ENCODE measurements around the gene TUT4.
A peak's percentile ranks its signal among the peaks of the same experiment; 100 is the strongest.

DNA sequence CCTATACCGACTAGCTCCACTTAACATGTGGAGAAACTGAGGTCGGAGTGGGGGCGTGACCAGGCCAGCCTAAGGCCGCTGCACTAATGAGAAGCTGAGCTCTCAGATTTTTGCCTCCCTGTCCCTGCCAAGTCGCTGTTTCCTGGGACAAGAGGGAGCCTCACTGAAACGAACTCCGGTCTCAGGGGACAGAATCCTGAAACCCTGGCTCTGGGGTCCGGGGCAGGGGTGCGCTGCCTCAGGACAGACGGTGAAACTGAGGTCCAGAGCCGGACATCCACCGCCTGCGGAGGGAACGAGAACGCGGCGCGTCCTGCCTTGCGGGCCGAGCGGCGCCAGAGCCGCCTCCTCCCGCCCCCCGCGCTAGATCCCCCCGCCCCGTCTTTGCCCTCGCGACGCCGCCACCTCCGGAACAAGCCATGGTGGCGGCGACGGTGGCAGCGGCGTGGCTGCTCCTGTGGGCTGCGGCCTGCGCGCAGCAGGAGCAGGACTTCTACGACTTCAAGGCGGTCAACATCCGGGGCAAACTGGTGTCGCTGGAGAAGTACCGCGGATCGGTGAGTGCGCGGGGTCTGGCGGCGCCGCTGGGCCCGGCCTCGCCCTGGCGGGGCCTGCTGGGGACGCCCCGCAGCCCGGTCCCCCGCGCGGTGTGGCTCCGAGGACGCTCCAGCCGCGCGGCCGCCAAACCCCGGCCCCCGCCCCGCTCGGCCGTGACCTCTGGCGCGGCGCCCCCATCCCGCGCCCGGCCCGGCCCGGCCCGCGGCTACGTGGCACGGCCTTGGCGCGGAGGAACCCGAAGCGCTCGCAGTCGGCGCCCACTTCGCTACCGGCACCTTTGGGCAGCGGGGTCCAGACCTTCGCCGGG is 49.3 kb upstream of the TUT4 start, which contains the start of gene GPX7:
- TF ChIP-seq CTCF (IDR thresholded peaks at IDR 0.05) (peak in 1 of 2 donors; percentile 1), POLR2A (IDR thresholded peaks at IDR 0.05) (no peak), POLR2AphosphoS5 (IDR thresholded peaks at IDR 0.05) (peak in 1 of 3 donors; percentile 35)

Data from suprapubic skin (tissue), 4 donors.